Neuronal stem cell (in vitro differentiated cells): ENCODE results near the gene LY6G6C.

ENCODE experiments used
- DNase-seq: peaks from one replicate; pipeline ENCODE4 v3.0.0-alpha.2; 2013; ENCODE audit warnings: low spot score
- H2AFZ ChIP-seq: one replicate; pipeline ENCODE4 v1.6.1; 2013; ENCODE audit warnings: mild to moderate bottlenecking, low read length, inconsistent platforms
- H2AK5ac ChIP-seq: 2 replicates; pipeline ENCODE4 v1.6.1; 2013; ENCODE audit warnings: low read depth, mild to moderate bottlenecking, inconsistent platforms, low read length, moderate library complexity, mixed read lengths
- H2BK120ac ChIP-seq: 2 replicates; pipeline ENCODE4 v1.6.1; 2013; ENCODE audit warnings: low read depth, mild to moderate bottlenecking, inconsistent platforms, low read length, moderate library complexity, mixed read lengths
- H2BK12ac ChIP-seq: one replicate; pipeline ENCODE4 v1.6.1; 2013; ENCODE audit warnings: low read length, inconsistent platforms
- H2BK15ac ChIP-seq: 2 replicates; pipeline ENCODE4 v1.6.1; 2013; ENCODE audit warnings: mild to moderate bottlenecking, low read length, inconsistent platforms, mixed read lengths
- H2BK5ac ChIP-seq: one replicate; pipeline ENCODE4 v1.6.1; 2013; ENCODE audit warnings: inconsistent platforms, mild to moderate bottlenecking, low read length, moderate library complexity
- H3K14ac ChIP-seq: one replicate; pipeline ENCODE4 v1.6.1; 2013; ENCODE audit warnings: low read length, inconsistent platforms
- H3K18ac ChIP-seq: 2 replicates; pipeline ENCODE4 v1.6.1; 2013; ENCODE audit warnings: low read length, inconsistent platforms
- H3K23ac ChIP-seq: 2 replicates; pipeline ENCODE4 v1.6.1; 2013; ENCODE audit warnings: low read depth, mild to moderate bottlenecking, mixed read lengths, low read length, inconsistent platforms; ENCODE audit not compliant: poor library complexity
- H3K27ac ChIP-seq: replicated peaks from 3 replicates; pipeline ENCODE4 v1.5.1; 2013; ENCODE audit warnings: low read length, inconsistent platforms
- H3K27me3 ChIP-seq, 3 experiments: 2 replicates each; pipeline ENCODE4 v1.6.1; 2013; ENCODE audit warnings: low read length in 3 of 3, mild to moderate bottlenecking in 2 of 3, inconsistent platforms in 1 of 3, low read depth in 1 of 3, mixed read lengths in 1 of 3, moderate library complexity in 1 of 3; ENCODE audit not compliant: control insufficient read depth in 3 of 3, insufficient read depth in 3 of 3
- H3K36me3 ChIP-seq, 2 donors: replicated peaks in 1 of 2; 2 replicates each; pipeline ENCODE4 v1.6.1; 2013; ENCODE audit warnings: low read length in 2 of 2; ENCODE audit not compliant: control insufficient read depth in 2 of 2, insufficient read depth in 2 of 2
- H3K4ac ChIP-seq: 2 replicates; pipeline ENCODE4 v1.6.1; 2013; ENCODE audit warnings: inconsistent platforms, mild to moderate bottlenecking, low read length, moderate library complexity
- H3K4me1 ChIP-seq, 2 donors: 1 replicate in 1 of 2; 2 replicates in 1 of 2; pipeline ENCODE4 v1.6.1; 2013; ENCODE audit warnings: low read length in 2 of 2, low read depth in 1 of 2; ENCODE audit not compliant: control insufficient read depth in 2 of 2, insufficient read depth in 1 of 2
- H3K4me2 ChIP-seq: one replicate; pipeline ENCODE4 v1.6.1; 2013; ENCODE audit warnings: mild to moderate bottlenecking, low read length, inconsistent platforms; ENCODE audit not compliant: insufficient read depth, poor library complexity, severe bottlenecking
- H3K4me3 ChIP-seq, 2 donors: 2 replicates each; pipeline ENCODE4 v1.5.1; 2013; ENCODE audit warnings: low read length in 2 of 2, mild to moderate bottlenecking in 2 of 2, inconsistent platforms in 1 of 2, moderate library complexity in 1 of 2
- H3K79me1 ChIP-seq: one replicate; pipeline ENCODE4 v1.6.1; 2013; ENCODE audit warnings: low read depth, mild to moderate bottlenecking, inconsistent platforms, low read length, moderate library complexity
- H3K9ac ChIP-seq: one replicate; pipeline ENCODE4 v1.6.1; 2013; ENCODE audit warnings: mild to moderate bottlenecking, low read depth, low read length, inconsistent platforms; ENCODE audit not compliant: poor library complexity
- H3K9me3 ChIP-seq, 2 donors: replicated peaks in 1 of 2; 2 replicates each; pipeline versions ENCODE3 to v1.6.1; 2013; ENCODE audit warnings: low read length in 2 of 2, mild to moderate bottlenecking in 2 of 2, inconsistent platforms in 1 of 2, low read depth in 1 of 2, mixed read lengths in 1 of 2, moderate library complexity in 1 of 2; ENCODE audit not compliant: control insufficient read depth in 2 of 2, insufficient read depth in 1 of 2
- H4K8ac ChIP-seq: one replicate; pipeline ENCODE4 v1.6.1; 2013; ENCODE audit warnings: low read depth, mild to moderate bottlenecking, inconsistent platforms, low read length, moderate library complexity
- H4K91ac ChIP-seq: one replicate; pipeline ENCODE4 v1.6.1; 2013; ENCODE audit warnings: low read length, low read depth, mild to moderate bottlenecking, inconsistent platforms; ENCODE audit not compliant: poor library complexity
- WGBS, 2 donors: extraction: QIAGEN DNeasy Blood & Tissue Kit; methylation state at CpG; one replicate each; pipeline ENCODE4 v1.1.7; 2013; ENCODE audit warnings: missing lambda C conversion rate in 2 of 2, mixed read lengths in 1 of 2; ENCODE audit not compliant: insufficient read length in 2 of 2, insufficient replicate concordance in 1 of 2; ENCODE audit errors: extremely low coverage in 2 of 2; 5-methylcytosine and 5-hydroxymethylcytosine counted together

Gene LY6G6C

GRCh38 chr6:31690231-31691077, 31.1 kb downstream of the LY6G6C start:
- DNase-seq, result no peak
- Histone ChIP-seq H2BK5ac (no peak overlapping the region), H2BK120ac (no peak overlapping the region), H3K27ac (no peak overlapping the region), H3K14ac (no peak overlapping the region), H3K18ac (no peak overlapping the region), H4K8ac (no peak overlapping the region), H2BK15ac (no peak overlapping the region), H3K79me1 (no peaks in the 10 kb centered on the region), H2AFZ (no peak overlapping the region), H3K9ac (peak overlapping the region; percentile 32), H3K23ac (no peak overlapping the region), H3K9me3 (no peaks in the 10 kb centered on the region), H4K91ac (no peak overlapping the region), H3K4me1 (peaks cover 0 to 2% of the 10 kb centered on the region in 2 donors), H3K27me3 (no peaks in the 10 kb centered on the region), H3K36me3 (peaks cover 50 to 97% of the 10 kb centered on the region in 2 donors), H2BK12ac (no peak overlapping the region), H3K4ac (no peak overlapping the region), H3K4me2 (no peak overlapping the region), H3K4me3 (no peak overlapping the region), H2AK5ac (no peak overlapping the region)
- WGBS, 2 donors, result no CpG with 5 or more reads among the region's 10 CpGs

- Histone ChIP-seq H3K4me3 (no peak overlapping the region), H3K23ac (no peak overlapping the region), H3K9ac (no peak overlapping the region), H2AK5ac (no peak overlapping the region), H3K79me1 (no peaks in the 10 kb centered on the region), H2BK120ac (no peak overlapping the region), H4K91ac (no peak overlapping the region), H2AFZ (no peak overlapping the region), H3K4me2 (no peak overlapping the region), H3K36me3 (peaks cover 46 to 92% of the 10 kb centered on the region in 2 donors), H3K9me3 (no peaks in the 10 kb centered on the region), H3K4ac (no peak overlapping the region), H4K8ac (no peak overlapping the region), H3K4me1 (peaks cover 0 to 2% of the 10 kb centered on the region in 2 donors), H2BK15ac (no peak overlapping the region), H3K27ac (no peak overlapping the region), H3K14ac (no peak overlapping the region), H3K18ac (no peak overlapping the region), H2BK12ac (no peak overlapping the region), H2BK5ac (no peak overlapping the region), H3K27me3 (no peaks in the 10 kb centered on the region)
- DNase-seq, result no peak
- no CpG with 5 or more reads among the region's 11 CpGs for WGBS, 2 donors
Measured at GRCh38 chr6:31689249-31690110, 32.1 kb downstream of the LY6G6C start.

GRCh38 chr6:31687860-31688693, 33.5 kb downstream of the LY6G6C start:
- H3K23ac ChIP-seq, result no peak overlapping the region
- H2AFZ ChIP-seq, result no peak overlapping the region
- H3K79me1 ChIP-seq, result no peaks in the 10 kb centered on the region
- no peak overlapping the region for H2BK15ac ChIP-seq
- H3K36me3 ChIP-seq, result peaks cover 43 to 93% of the 10 kb centered on the region in 2 donors
- DNase-seq, result no peak
- H2BK5ac ChIP-seq, result no peak overlapping the region
- H2BK120ac ChIP-seq, result no peak overlapping the region
- no peak overlapping the region for H3K14ac ChIP-seq
- no peak overlapping the region for H3K27ac ChIP-seq
- H3K9me3 ChIP-seq, result no peaks in the 10 kb centered on the region
- no peak overlapping the region for H3K4me2 ChIP-seq
- peaks cover 1 to 6% of the 10 kb centered on the region in 2 donors for H3K4me1 ChIP-seq
- H2AK5ac ChIP-seq, result no peak overlapping the region
- H3K18ac ChIP-seq, result no peak overlapping the region
- no peak overlapping the region for H3K4me3 ChIP-seq
- H2BK12ac ChIP-seq, result no peak overlapping the region
- no peak overlapping the region for H3K4ac ChIP-seq
- no peak overlapping the region for H4K8ac ChIP-seq
- H3K27me3 ChIP-seq, result no peaks in the 10 kb centered on the region
- WGBS, 2 donors, result no CpG with 5 or more reads among the region's 14 CpGs
- H3K9ac ChIP-seq, result peak overlapping the region; percentile 15
- H4K91ac ChIP-seq, result no peak overlapping the region
